T-helper 1 cell treated with Interleukin-12 subunit alpha and Interleukin-12 subunit beta and Interleukin-4 antibody, amounts not matched to agents 30 μg/mL and 1 μg/mL, for 36 hours (primary cell): ENCODE measurements around the gene RAB3C.

Experiments
- H3K27ac Mint-ChIP-seq: one replicate; pipeline ENCODE4 v1.8.0; 2021; ENCODE audit warnings: mild to moderate bottlenecking, mixed read lengths
- H3K27me3 Mint-ChIP-seq: one replicate; pipeline ENCODE4 v1.8.0; 2021; ENCODE audit warnings: low read depth, mixed read lengths
- H3K36me3 Mint-ChIP-seq: one replicate; pipeline ENCODE4 v1.8.0; 2021; ENCODE audit warnings: low read depth, mixed read lengths
- H3K4me1 Mint-ChIP-seq: one replicate; pipeline ENCODE4 v1.8.0; 2021; ENCODE audit warnings: low read depth, mixed read lengths
- H3K4me3 Mint-ChIP-seq: one replicate; pipeline ENCODE4 v1.8.0; 2021; ENCODE audit warnings: mild to moderate bottlenecking, moderate library complexity, mixed read lengths
- H3K9me3 Mint-ChIP-seq: one replicate; pipeline ENCODE4 v1.8.0; 2021; ENCODE audit warnings: mixed read lengths

The RAB3C gene

GRCh38 chr5:58773744-58774441 is 191.0 kb downstream of the RAB3C start:
- H3K27me3 Mint-ChIP-seq: peaks cover 5% of the 10 kb centered on the region
- H3K4me3 Mint-ChIP-seq: no peak overlapping the region
- no peaks in the 10 kb centered on the region for H3K9me3 Mint-ChIP-seq
- H3K4me1 Mint-ChIP-seq: no peaks in the 10 kb centered on the region
- H3K36me3 Mint-ChIP-seq: no peaks in the 10 kb centered on the region
- H3K27ac Mint-ChIP-seq: no peak overlapping the region

- Mint-ChIP-seq H3K4me1 (no peaks in the 10 kb centered on the region), H3K27me3 (peaks cover 5% of the 10 kb centered on the region), H3K4me3 (no peak overlapping the region), H3K27ac (no peak overlapping the region), H3K36me3 (no peaks in the 10 kb centered on the region), H3K9me3 (no peaks in the 10 kb centered on the region)
Observed at GRCh38 chr5:58774937-58775336, 192.1 kb downstream of the RAB3C start.

GRCh38 chr5:58775701-58776262 is 192.9 kb downstream of the RAB3C start:
- Mint-ChIP-seq H3K9me3 (no peaks in the 10 kb centered on the region), H3K4me3 (no peak overlapping the region), H3K27ac (no peak overlapping the region), H3K4me1 (no peaks in the 10 kb centered on the region), H3K36me3 (no peaks in the 10 kb centered on the region), H3K27me3 (peaks cover 5% of the 10 kb centered on the region)

GRCh38 chr5:58776559-58776958 is 193.7 kb downstream of the RAB3C start:
- H3K27ac Mint-ChIP-seq: no peak overlapping the region
- H3K27me3 Mint-ChIP-seq: peaks cover 5% of the 10 kb centered on the region
- H3K4me1 Mint-ChIP-seq: no peaks in the 10 kb centered on the region
- H3K9me3 Mint-ChIP-seq: no peaks in the 10 kb centered on the region
- H3K4me3 Mint-ChIP-seq: no peak overlapping the region
- no peaks in the 10 kb centered on the region for H3K36me3 Mint-ChIP-seq

- peaks cover 2% of the 10 kb centered on the region for H3K27me3 Mint-ChIP-seq
- no peaks in the 10 kb centered on the region for H3K36me3 Mint-ChIP-seq
- no peak overlapping the region for H3K4me3 Mint-ChIP-seq
- no peaks in the 10 kb centered on the region for H3K4me1 Mint-ChIP-seq
- H3K27ac Mint-ChIP-seq: no peak overlapping the region
- H3K9me3 Mint-ChIP-seq: no peaks in the 10 kb centered on the region
Observed at GRCh38 chr5:58778888-58779287, 196.0 kb downstream of the RAB3C start.

GRCh38 chr5:58786035-58786434 is 203.2 kb downstream of the RAB3C start:
- no peaks in the 10 kb centered on the region for H3K36me3 Mint-ChIP-seq
- no peaks in the 10 kb centered on the region for H3K9me3 Mint-ChIP-seq
- H3K4me1 Mint-ChIP-seq: no peaks in the 10 kb centered on the region
- H3K27ac Mint-ChIP-seq: no peak overlapping the region
- H3K27me3 Mint-ChIP-seq: peaks cover 22% of the 10 kb centered on the region
- no peak overlapping the region for H3K4me3 Mint-ChIP-seq

- Mint-ChIP-seq H3K9me3 (no peaks in the 10 kb centered on the region), H3K27me3 (peaks cover 22% of the 10 kb centered on the region), H3K27ac (no peak overlapping the region), H3K36me3 (no peaks in the 10 kb centered on the region), H3K4me1 (no peaks in the 10 kb centered on the region), H3K4me3 (no peak overlapping the region)
Observed at GRCh38 chr5:58786711-58787303, 203.9 kb downstream of the RAB3C start.

GRCh38 chr5:58787987-58788386 is 205.1 kb downstream of the RAB3C start:
- H3K4me3 Mint-ChIP-seq: no peak overlapping the region
- H3K36me3 Mint-ChIP-seq: no peaks in the 10 kb centered on the region
- no peaks in the 10 kb centered on the region for H3K9me3 Mint-ChIP-seq
- H3K27me3 Mint-ChIP-seq: peaks cover 22% of the 10 kb centered on the region
- no peaks in the 10 kb centered on the region for H3K4me1 Mint-ChIP-seq
- no peak overlapping the region for H3K27ac Mint-ChIP-seq

GRCh38 chr5:58793888-58794657 is 211.2 kb downstream of the RAB3C start:
- H3K9me3 Mint-ChIP-seq: no peaks in the 10 kb centered on the region
- H3K4me1 Mint-ChIP-seq: no peaks in the 10 kb centered on the region
- H3K27me3 Mint-ChIP-seq: peaks cover 8% of the 10 kb centered on the region
- no peaks in the 10 kb centered on the region for H3K36me3 Mint-ChIP-seq
- no peak overlapping the region for H3K27ac Mint-ChIP-seq
- no peak overlapping the region for H3K4me3 Mint-ChIP-seq

- no peak overlapping the region for H3K4me3 Mint-ChIP-seq
- no peaks in the 10 kb centered on the region for H3K9me3 Mint-ChIP-seq
- peaks cover 9% of the 10 kb centered on the region for H3K27me3 Mint-ChIP-seq
- no peak overlapping the region for H3K27ac Mint-ChIP-seq
- H3K36me3 Mint-ChIP-seq: no peaks in the 10 kb centered on the region
- H3K4me1 Mint-ChIP-seq: no peaks in the 10 kb centered on the region
Observed at GRCh38 chr5:58794875-58795274, 212.0 kb downstream of the RAB3C start.

GRCh38 chr5:58795327-58795726 is 212.5 kb downstream of the RAB3C start:
- H3K4me3 Mint-ChIP-seq: no peak overlapping the region
- no peak overlapping the region for H3K27ac Mint-ChIP-seq
- no peaks in the 10 kb centered on the region for H3K4me1 Mint-ChIP-seq
- peaks cover 9% of the 10 kb centered on the region for H3K27me3 Mint-ChIP-seq
- no peaks in the 10 kb centered on the region for H3K36me3 Mint-ChIP-seq
- H3K9me3 Mint-ChIP-seq: no peaks in the 10 kb centered on the region

GRCh38 chr5:58797021-58797420 is 214.1 kb downstream of the RAB3C start:
- no peaks in the 10 kb centered on the region for H3K36me3 Mint-ChIP-seq
- no peak overlapping the region for H3K4me3 Mint-ChIP-seq
- peaks cover 9% of the 10 kb centered on the region for H3K27me3 Mint-ChIP-seq
- H3K9me3 Mint-ChIP-seq: no peaks in the 10 kb centered on the region
- H3K27ac Mint-ChIP-seq: no peak overlapping the region
- H3K4me1 Mint-ChIP-seq: no peaks in the 10 kb centered on the region

- peaks cover 6% of the 10 kb centered on the region for H3K27me3 Mint-ChIP-seq
- H3K36me3 Mint-ChIP-seq: no peaks in the 10 kb centered on the region
- H3K27ac Mint-ChIP-seq: no peak overlapping the region
- no peaks in the 10 kb centered on the region for H3K9me3 Mint-ChIP-seq
- H3K4me1 Mint-ChIP-seq: no peaks in the 10 kb centered on the region
- no peak overlapping the region for H3K4me3 Mint-ChIP-seq
Observed at GRCh38 chr5:58800356-58800755, 217.5 kb downstream of the RAB3C start.

- H3K4me3 Mint-ChIP-seq: no peak overlapping the region
- no peaks in the 10 kb centered on the region for H3K36me3 Mint-ChIP-seq
- no peaks in the 10 kb centered on the region for H3K9me3 Mint-ChIP-seq
- H3K27ac Mint-ChIP-seq: no peak overlapping the region
- peaks cover 10% of the 10 kb centered on the region for H3K27me3 Mint-ChIP-seq
- H3K4me1 Mint-ChIP-seq: no peaks in the 10 kb centered on the region
Observed at GRCh38 chr5:58800861-58801540, 218.1 kb downstream of the RAB3C start.
